H1 (cell line): ENCODE measurements around the gene MGARP. TPM values are rescaled to one million over a fixed set of nuclear protein-coding genes. Genes with fewer than 3 reads are reported as not detected.
A peak's percentile ranks its signal among the peaks of the same experiment; 100 is the strongest.

ENCODE experiments used
- CTCF ChIA-PET: fragments of 300-600 bp; sonication (Branson Sonifier 250); formaldehyde crosslinking; loops from one replicate; lab custom pipeline; 2021; ENCODE audit not compliant: partially characterized antibody; lab: Charles Lee
- POLR2A ChIA-PET: fragments of 300-600 bp; sonication (Branson Sonifier 250); formaldehyde crosslinking; loops from one replicate; lab custom pipeline; 2021; ENCODE audit warnings: inconsistent platforms; ENCODE audit not compliant: partially characterized antibody; lab: Charles Lee
- DNase-seq, 2 experiments: peaks; one replicate each; pipeline versions ENCODE4 v3.0.0 to v3.0.0-alpha.2; 2010 to 2022; ENCODE audit warnings: low spot score in 2 of 2, low read depth in 1 of 2, mixed read lengths in 1 of 2
- FAIRE-seq: peaks from 2 replicates; lab custom pipeline; 2011; peaks lifted over from hg19 to GRCh38; lab: Jason Lieb, UNC
- H2AFZ ChIP-seq: 2 replicates; pipeline ENCODE4 v1.8.1; 2012; ENCODE audit warnings: low read length, inconsistent platforms
- H2AK5ac ChIP-seq: 2 replicates; pipeline ENCODE4 v1.6.1; 2013; ENCODE audit warnings: low read depth, low read length
- H2BK120ac ChIP-seq: replicated peaks from 2 replicates; pipeline ENCODE3; 2013; ENCODE audit warnings: low read depth, low read length, inconsistent platforms
- H2BK12ac ChIP-seq: 2 replicates; pipeline ENCODE4 v1.6.1; 2013; ENCODE audit warnings: low read depth, low read length
- H2BK15ac ChIP-seq: 2 replicates; pipeline ENCODE4 v1.6.1; 2013; ENCODE audit warnings: low read length
- H2BK20ac ChIP-seq: 2 replicates; pipeline ENCODE4 v1.6.1; 2013; ENCODE audit warnings: low read length
- H2BK5ac ChIP-seq: 2 replicates; pipeline ENCODE4 v1.6.1; 2013; ENCODE audit warnings: low read depth, low read length
- H3K14ac ChIP-seq: 2 replicates; pipeline ENCODE4 v1.6.1; 2013; ENCODE audit warnings: inconsistent platforms; ENCODE audit not compliant: insufficient read length
- H3K18ac ChIP-seq: 2 replicates; pipeline ENCODE4 v1.6.1; 2013; ENCODE audit warnings: low read length; ENCODE audit errors: extremely low read depth
- H3K23ac ChIP-seq: 2 replicates; pipeline ENCODE4 v1.6.1; 2013; ENCODE audit warnings: inconsistent platforms; ENCODE audit not compliant: insufficient read length
- H3K23me2 ChIP-seq: 2 replicates; pipeline ENCODE4 v1.6.1; 2013; ENCODE audit warnings: low read depth, low read length
- H3K27ac ChIP-seq: 2 replicates; pipeline ENCODE4 v1.6.1; 2011; ENCODE audit warnings: low read depth, low read length, inconsistent platforms
- H3K27me3 ChIP-seq, 4 experiments: replicated peaks in 1 of 4; 1 replicate in 1 of 4; 2 replicates in 3 of 4; pipeline versions ENCODE4 v1.6.1 to v1.8.1; 2011 to 2013; ENCODE audit warnings: low read length in 3 of 4, mild to moderate bottlenecking in 3 of 4, inconsistent platforms in 2 of 4, mixed read lengths in 2 of 4, moderate library complexity in 1 of 4; ENCODE audit not compliant: control insufficient read depth in 3 of 4, insufficient read depth in 3 of 4; ENCODE audit errors: extremely low read depth in 1 of 4
- H3K36me3 ChIP-seq, 4 experiments: 2 replicates each; pipeline versions ENCODE4 v1.6.1 to v1.8.1; 2011 to 2013; ENCODE audit warnings: mild to moderate bottlenecking in 4 of 4, low read length in 3 of 4, moderate library complexity in 2 of 4, control low read depth in 1 of 4, inconsistent platforms in 1 of 4; ENCODE audit not compliant: insufficient read depth in 4 of 4, control insufficient read depth in 2 of 4
- H3K4ac ChIP-seq: replicated peaks from 2 replicates; pipeline ENCODE3; 2013; ENCODE audit warnings: low read length, low read depth, mixed read lengths, inconsistent platforms; ENCODE audit not compliant: insufficient read length
- H3K4me1 ChIP-seq, 4 experiments: replicated peaks in 1 of 4; 1 replicate in 1 of 4; 2 replicates in 3 of 4; pipeline versions ENCODE4 v1.6.1 to v1.8.1; 2011 to 2013; ENCODE audit warnings: low read length in 3 of 4, inconsistent platforms in 2 of 4, mixed read lengths in 1 of 4; ENCODE audit not compliant: insufficient read depth in 4 of 4, control insufficient read depth in 3 of 4
- H3K4me2 ChIP-seq, 2 experiments: 2 replicates each; pipeline versions ENCODE4 v1.6.1 to v1.8.1; 2011 to 2013; ENCODE audit warnings: low read depth in 2 of 2, low read length in 2 of 2, control low read depth in 1 of 2, inconsistent platforms in 1 of 2, mild to moderate bottlenecking in 1 of 2; ENCODE audit not compliant: insufficient read depth in 1 of 2
- H3K4me3 ChIP-seq, 4 experiments: fragments of 200-600, 300-600 bp in 1 of 4; sonication (generic), shearing (Covaris generic), sonication (Bioruptor Twin) in 1 of 4; 2 replicates each; pipeline versions ENCODE4 v1.5.1 to v1.8.1; 2011 to 2016; ENCODE audit warnings: low read length in 4 of 4, low read depth in 3 of 4, control low read depth in 2 of 4, inconsistent platforms in 2 of 4, mild to moderate bottlenecking in 2 of 4, mixed read lengths in 1 of 4, moderate library complexity in 1 of 4; ENCODE audit not compliant: insufficient read depth in 2 of 4; ENCODE audit errors: extremely low read depth in 1 of 4
- H3K56ac ChIP-seq: replicated peaks from 2 replicates; pipeline ENCODE3; 2013; ENCODE audit warnings: low read depth, mild to moderate bottlenecking, mixed read lengths, low read length, inconsistent platforms; ENCODE audit not compliant: insufficient read length
- H3K79me1 ChIP-seq: 2 replicates; pipeline ENCODE4 v1.6.1; 2013; ENCODE audit warnings: low read depth, low read length, control low read depth
- H3K79me2 ChIP-seq, 2 experiments: 2 replicates each; pipeline versions ENCODE4 v1.6.1 to v1.8.1; 2012 to 2013; ENCODE audit warnings: low read length in 2 of 2, mild to moderate bottlenecking in 2 of 2, inconsistent platforms in 1 of 2; ENCODE audit not compliant: insufficient read depth in 2 of 2, control insufficient read depth in 1 of 2
- H3K9ac ChIP-seq, 4 experiments: replicated peaks in 1 of 4; 1 replicate in 1 of 4; 2 replicates in 3 of 4; pipeline versions ENCODE4 v1.6.1 to v1.8.1; 2011 to 2013; ENCODE audit warnings: low read depth in 3 of 4, low read length in 3 of 4, control low read depth in 2 of 4, mild to moderate bottlenecking in 2 of 4, moderate library complexity in 2 of 4, inconsistent platforms in 1 of 4; ENCODE audit errors: extremely low read depth in 1 of 4
- H3K9me3 ChIP-seq, 2 experiments: 2 replicates each; pipeline versions ENCODE4 v1.6.1 to v1.8.1; 2012 to 2013; ENCODE audit warnings: mild to moderate bottlenecking in 2 of 2, moderate library complexity in 2 of 2, control low read depth in 1 of 2, inconsistent platforms in 1 of 2, low read depth in 1 of 2, low read length in 1 of 2, mixed read lengths in 1 of 2; ENCODE audit not compliant: insufficient read depth in 2 of 2
- H4K20me1 ChIP-seq, 2 experiments: replicated peaks in 1 of 2; 2 replicates each; pipeline versions ENCODE3 to v1.8.1; 2011 to 2013; ENCODE audit warnings: inconsistent platforms in 2 of 2, low read length in 2 of 2, mild to moderate bottlenecking in 1 of 2; ENCODE audit not compliant: insufficient read depth in 2 of 2, control insufficient read depth in 1 of 2
- H4K5ac ChIP-seq: 2 replicates; pipeline ENCODE4 v1.6.1; 2013; ENCODE audit warnings: low read length, low read depth, mixed read lengths, inconsistent platforms; ENCODE audit not compliant: insufficient read length
- H4K8ac ChIP-seq: 2 replicates; pipeline ENCODE4 v1.8.0; 2013; ENCODE audit warnings: mild to moderate bottlenecking, moderate library complexity, low read length, inconsistent platforms; ENCODE audit not compliant: insufficient read depth; ENCODE audit errors: extremely low read depth
- H4K91ac ChIP-seq: replicated peaks from 2 replicates; pipeline ENCODE3; 2013; ENCODE audit warnings: low read length, mixed read lengths, inconsistent platforms; ENCODE audit not compliant: insufficient read length
- USF2 ChIP-seq: IDR thresholded peaks from 2 replicates; pipeline ENCODE4 v1.6.1; 2011; ENCODE audit warnings: low read length, improper control_type of control experiment
- WGBS, 2 experiments: shearing (Covaris generic) in 1 of 2; methylation state at CpG; one replicate each; pipeline versions ENCODE4 v1.1.6 to v1.1.7; 2013 to 2015; ENCODE audit warnings: low lambda C conversion rate in 2 of 2, mixed read lengths in 2 of 2, inconsistent platforms in 1 of 2, low coverage in 1 of 2, missing lambda C conversion rate in 1 of 2; ENCODE audit not compliant: insufficient replicate concordance in 2 of 2, insufficient coverage in 1 of 2, insufficient read length in 1 of 2; ENCODE audit errors: extremely low coverage in 1 of 2, missing lambda C conversion rate in 1 of 2; 5-methylcytosine and 5-hydroxymethylcytosine counted together
- polyA plus RNA-seq, 7 experiments: library from polyadenylated mRNA; depleted of rRNA in 3 of 7; stranded (reverse) in 5 of 7; unstranded in 2 of 7; fragments of >200 nt in 5 of 7; fragments of 200-250 nt in 2 of 7; gene quantifications; 1 replicate in 5 of 7; 2 replicates in 1 of 7; 4 replicates in 1 of 7; pipeline versions ENCODE4 v1.2.1 to v1.2.3, GENCODE V29; 2011 to 2013; ENCODE audit warnings: missing spikeins in 2 of 7, mixed read lengths in 2 of 7
- total RNA-seq: library from RNA; stranded (reverse); fragmentation: NEBNext Ultra II Directional; extraction: Animal tissue kit (Norgen Biotek cat#: 25700); gene quantifications from 2 replicates; pipeline ENCODE4 v1.2.1, GENCODE V29; 2021

The MGARP gene
- total and polyA plus RNA-seq, 2 of the 8 experiments (the other 6 are each of a cell fraction or from before 2014, with no cell fraction given), result 2.8 to 4.5 TPM

GRCh38 chr4:139329665-139330200 lies 49.7 kb upstream of the MGARP start:
- Histone ChIP-seq H2BK5ac (no peak overlapping the region), H3K4me1 (peaks cover 0 to 6% (median 2%) of the 10 kb centered on the region in 4 experiments; a peak in 4 of 7 replicates), H4K8ac (no peak overlapping the region), H4K20me1 (peaks cover 11 to 13% of the 10 kb centered on the region in 2 experiments), H3K23ac (no peak overlapping the region), H3K4ac (no peak overlapping the region), H3K27ac (0 out of 2 replicates have a peak overlapping the region, but pooled peaks have one; percentile 18), H4K5ac (no peak overlapping the region), H3K4me3 (no peak overlapping the region), H3K36me3 (peaks cover 0 to 4% (median 2%) of the 10 kb centered on the region in 4 experiments; a peak in 2 of 8 replicates), H3K14ac (no peak overlapping the region), H4K91ac (no peak overlapping the region), H2BK15ac (no peak overlapping the region), H3K18ac (no peak overlapping the region), H3K27me3 (no peaks in the 10 kb centered on the region), H3K9ac (no peak overlapping the region), H3K79me2 (peaks cover 9 to 100% of the 10 kb centered on the region in 2 experiments), H3K79me1 (no peaks in the 10 kb centered on the region; the same call in 1 of the 2 replicates), H2BK120ac (no peak overlapping the region), H3K56ac (no peak overlapping the region), H3K4me2 (no peak overlapping the region), H2AK5ac (no peak overlapping the region), H3K9me3 (no peaks in the 10 kb centered on the region), H2BK20ac (no peak overlapping the region), H2AFZ (no peak overlapping the region), H3K23me2 (no peaks in the 10 kb centered on the region), H2BK12ac (no peak overlapping the region)
- DNase-seq (no peak), FAIRE-seq (no peak)
- ChIA-PET POLR2A (interaction anchor here (0.8 to 1.4 kb wide), 4 partner anchors 16 to 247 kb away, joined by 3 to 5 read pairs (median 3); no protein-coding TSS in a partner anchor), CTCF (interaction anchor here (0.7 to 2.7 kb wide), 6 partner anchors 9 to 233 kb away, joined by 3 to 11 read pairs (median 4); no protein-coding TSS in a partner anchor)
- WGBS, 2 experiments, result 78% methylated on average over 4 of the region's 4 CpGs; no CpG with 5 or more reads in 1 of the 2 experiments
- TF ChIP-seq USF2, result no peak
